GM19239 (cell line): ENCODE measurements around the gene EXOC2.
A peak's percentile ranks its signal among the peaks of the same experiment; 100 is the strongest.

Experiments
- DNase-seq: peaks from one replicate; pipeline ENCODE4 v3.0.0; 2011; ENCODE audit warnings: low spot score; ENCODE audit not compliant: insufficient read length
- FAIRE-seq: peaks from 2 replicates; lab custom pipeline; 2011; peaks lifted over from hg19 to GRCh38; lab: Jason Lieb, UNC

Gene EXOC2

DNA sequence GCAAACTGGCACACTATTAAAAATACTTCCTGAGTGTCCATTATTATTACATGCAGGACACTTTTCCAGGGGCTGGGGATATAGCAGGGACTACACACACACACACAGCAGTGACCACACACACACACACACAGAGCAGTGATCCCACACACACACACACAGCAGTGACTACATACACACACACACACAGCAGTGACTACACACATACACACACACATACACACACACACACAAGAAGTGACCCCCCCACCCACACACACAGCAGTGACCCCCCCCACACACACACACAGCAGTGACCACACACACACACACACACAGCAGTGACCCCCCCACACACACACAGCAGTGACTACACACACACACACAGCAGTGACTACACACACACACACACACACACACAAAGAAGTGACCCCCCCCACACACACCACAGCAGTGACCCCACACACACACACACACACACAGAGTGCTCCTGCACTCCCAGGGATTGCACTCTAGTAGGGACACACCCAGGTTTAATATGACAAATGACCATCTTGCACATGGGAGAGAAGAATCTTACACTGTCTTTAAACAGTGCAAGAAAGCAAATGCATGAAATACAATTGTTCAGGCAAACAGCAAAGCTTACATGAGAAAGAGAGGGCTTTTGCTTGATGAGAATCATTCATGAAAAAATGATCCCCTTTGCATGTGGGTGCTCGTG is 185.9 kb downstream of the EXOC2 start:
- FAIRE-seq, result peak; percentile 11
- no peak for DNase-seq

DNA sequence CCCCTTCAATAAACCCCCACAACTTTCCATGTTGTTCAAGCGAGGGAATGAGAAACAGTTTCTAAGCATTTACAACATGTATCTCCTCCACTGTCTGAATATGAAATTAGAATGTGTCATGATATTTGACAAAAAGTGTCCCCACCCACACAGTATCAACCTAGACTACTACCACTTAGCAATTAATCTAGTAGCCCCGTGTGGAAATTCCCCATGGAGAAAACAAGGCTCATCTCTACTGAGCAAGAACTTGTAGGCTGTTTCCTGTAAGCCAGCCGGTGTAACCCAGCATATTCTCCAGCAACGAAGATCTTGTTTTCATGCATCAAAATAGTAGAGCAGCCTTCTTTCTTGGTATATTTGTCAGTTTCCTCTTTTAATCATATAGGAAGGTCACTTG is 186.4 kb downstream of the EXOC2 start:
- DNase-seq, result no peak
- FAIRE-seq, result peak; percentile 28

DNA sequence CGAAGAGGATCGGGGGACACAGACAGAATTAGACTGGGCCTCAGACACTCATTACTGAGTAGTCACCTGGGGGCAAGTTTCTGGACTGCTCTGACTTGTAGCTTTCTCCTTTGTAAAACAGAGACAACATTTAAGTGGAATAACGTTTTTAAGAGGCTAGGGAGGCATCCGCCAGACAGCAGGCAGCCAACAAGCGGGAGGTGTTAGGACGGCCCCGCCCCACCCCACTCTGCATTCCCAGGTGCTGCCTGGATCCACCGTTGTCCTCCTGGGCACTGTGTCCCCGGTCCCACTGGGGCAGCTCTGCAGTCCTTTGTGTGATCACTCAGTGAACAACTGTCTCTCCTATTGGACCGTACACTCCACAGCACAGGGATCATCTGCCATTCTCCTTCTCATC is 187.6 kb downstream of the EXOC2 start:
- DNase-seq (no peak), FAIRE-seq (no peak)

DNA sequence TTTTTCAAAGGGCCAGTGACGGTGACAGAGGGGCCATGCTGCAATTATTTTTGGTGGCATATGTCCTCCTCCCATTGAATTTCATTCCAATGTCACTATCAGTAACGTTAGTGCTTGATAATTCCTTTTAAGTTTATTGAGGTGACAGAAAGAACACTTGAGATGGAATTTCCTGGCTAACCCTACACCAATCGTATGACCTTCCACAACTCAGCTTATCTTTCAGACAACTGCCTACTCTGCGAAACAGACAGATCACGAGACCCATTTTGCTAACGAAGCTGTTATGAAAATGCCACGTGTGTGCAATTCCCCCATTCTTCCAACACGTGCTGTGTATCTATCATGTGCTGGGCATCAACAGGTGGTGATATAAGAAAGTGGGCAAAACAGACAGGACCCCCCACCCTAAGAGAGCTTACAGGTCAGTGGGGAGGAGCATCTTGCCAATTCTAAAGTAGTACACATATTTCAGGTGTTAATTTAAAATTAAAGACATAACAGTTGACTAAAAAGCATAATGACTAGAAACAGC is 188.4 kb downstream of the EXOC2 start:
- DNase-seq (no peak), FAIRE-seq (no peak)

DNA sequence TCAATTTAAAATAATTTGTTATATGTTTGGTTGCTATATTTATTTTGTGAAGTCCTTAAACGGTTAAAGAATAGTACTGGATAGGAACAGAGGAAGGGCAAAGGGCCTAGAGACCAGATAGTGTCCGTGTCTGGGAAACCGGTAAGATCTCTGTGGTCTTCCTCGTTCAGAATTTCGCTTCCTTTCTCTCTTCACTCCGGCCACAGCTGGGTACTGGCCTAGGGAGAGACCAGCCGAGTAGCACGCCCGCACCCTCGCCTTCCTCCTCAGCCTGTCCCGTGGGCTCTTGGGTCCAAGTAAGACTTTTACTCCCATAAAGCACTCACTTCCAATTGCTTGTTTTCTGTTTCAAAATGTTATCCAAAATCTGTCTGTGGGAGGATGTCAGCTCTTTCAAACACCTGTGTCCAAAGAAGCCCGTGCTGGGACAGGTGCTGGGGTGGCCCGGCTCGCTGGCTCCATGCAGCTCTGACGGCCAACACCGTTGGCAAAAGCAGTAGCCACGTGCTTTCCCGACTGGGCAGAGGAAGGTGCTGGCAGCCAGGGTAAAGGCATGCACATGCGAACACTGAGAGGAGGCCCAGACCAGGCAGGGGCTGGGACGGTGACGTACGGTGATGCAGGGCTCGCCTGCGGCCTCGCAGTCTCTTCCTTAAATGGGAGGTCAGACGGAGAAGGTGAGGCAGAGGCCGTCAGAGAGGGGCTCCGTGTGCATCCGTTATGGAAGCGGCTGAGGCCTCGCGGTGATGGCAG is 189.2 kb downstream of the EXOC2 start:
- DNase-seq (no peak), FAIRE-seq (no peak)

DNA sequence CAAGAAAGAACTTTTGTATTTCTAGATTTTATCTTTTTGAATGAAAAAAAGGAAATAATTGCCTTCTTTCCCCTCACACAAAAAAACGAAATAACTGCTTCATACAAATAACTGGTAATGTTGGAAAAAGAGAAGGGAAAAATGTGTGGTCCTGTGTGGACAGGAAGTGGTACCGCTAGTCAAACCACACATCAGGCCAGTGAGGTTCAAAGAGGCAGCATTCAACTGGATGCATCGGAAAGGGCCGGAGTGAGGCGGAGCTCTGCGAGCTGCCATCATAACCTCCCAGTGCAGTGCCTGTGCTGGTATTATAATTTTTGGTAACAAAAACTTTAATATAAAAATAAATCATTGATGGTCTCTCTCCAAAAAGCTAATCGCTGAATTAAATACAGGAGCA is 190.2 kb downstream of the EXOC2 start:
- FAIRE-seq, result no peak
- DNase-seq, result no peak

DNA sequence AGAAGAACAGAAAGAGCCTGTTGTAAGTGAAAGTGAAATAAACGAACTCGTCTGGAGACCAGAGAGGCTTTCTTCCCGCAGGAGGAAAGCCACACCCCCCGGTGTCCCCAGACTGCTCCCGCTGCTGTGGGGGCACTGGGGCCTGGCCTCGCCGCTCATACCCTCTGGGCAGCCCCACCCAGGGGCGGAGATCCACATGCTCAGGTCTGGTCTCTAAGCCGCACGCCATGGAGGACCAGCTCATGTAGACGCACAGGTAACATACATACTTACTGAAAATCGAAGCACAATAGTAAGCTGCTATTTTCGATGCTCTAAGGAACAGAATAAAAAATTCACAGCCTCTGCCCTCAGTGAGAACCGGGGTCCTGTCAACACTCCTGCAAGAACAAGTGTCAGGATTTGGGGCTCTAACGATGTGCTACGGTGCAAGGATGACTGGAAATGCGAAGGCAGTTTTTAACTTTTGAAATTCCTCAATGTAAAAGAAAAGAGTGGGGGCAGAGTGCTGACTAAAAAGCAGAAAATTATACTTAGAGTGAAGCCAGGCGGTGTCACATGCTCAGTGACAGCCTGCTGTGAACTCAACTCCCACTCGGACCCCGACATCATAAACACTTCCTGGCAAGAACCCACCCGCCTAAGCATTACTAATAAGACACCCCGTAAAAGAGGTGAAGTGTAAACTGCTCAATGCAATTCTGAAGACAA is 190.9 kb downstream of the EXOC2 start:
- DNase-seq (peak; percentile 28), FAIRE-seq (peak; percentile 92)

DNA sequence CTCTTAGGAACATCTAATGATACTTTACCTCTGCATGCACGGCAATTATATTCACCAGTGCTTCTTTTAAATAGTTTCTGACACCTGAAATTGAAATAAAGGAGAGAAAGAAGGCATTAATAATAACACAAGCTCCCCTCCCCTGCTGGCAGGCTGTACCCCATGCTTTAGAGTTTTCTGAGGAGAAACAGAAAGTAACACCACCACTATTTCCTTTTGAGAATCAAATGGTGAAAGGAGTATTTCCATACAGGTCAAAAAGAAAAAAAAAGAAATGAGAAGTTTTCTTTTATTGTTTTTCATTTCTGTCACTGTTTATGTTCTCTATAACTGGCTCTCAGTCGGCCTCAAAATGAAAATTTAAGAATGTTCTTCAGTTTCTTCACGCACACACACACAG is 193.3 kb downstream of the EXOC2 start:
- FAIRE-seq, result peak; percentile 79

DNA sequence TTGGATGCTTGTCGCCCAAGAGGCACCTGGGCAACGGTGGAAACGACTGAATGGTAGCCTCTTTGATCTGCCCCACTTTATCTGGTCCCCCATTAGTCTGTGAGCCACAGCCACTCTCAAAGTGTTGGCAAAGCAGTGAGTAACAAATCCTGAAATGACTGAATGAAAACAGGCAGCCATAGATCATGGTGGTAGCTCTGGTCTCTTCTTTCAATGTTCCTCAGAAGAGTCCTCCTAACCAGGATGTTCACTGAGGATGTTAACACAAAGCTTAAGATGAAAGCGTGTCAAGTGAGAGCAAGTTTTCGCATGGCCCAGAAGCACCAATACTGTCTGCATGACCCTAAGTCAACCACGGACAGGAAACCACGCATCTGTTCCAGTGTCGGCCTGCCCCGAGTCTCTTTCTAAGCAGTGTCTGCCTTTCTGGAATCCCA is 194.1 kb downstream of the EXOC2 start:
- DNase-seq (peak; percentile 27), FAIRE-seq (peak; percentile 100)

More for the DNA sequence above, 193.3 kb downstream of the EXOC2 start:
- no peak for DNase-seq

DNA sequence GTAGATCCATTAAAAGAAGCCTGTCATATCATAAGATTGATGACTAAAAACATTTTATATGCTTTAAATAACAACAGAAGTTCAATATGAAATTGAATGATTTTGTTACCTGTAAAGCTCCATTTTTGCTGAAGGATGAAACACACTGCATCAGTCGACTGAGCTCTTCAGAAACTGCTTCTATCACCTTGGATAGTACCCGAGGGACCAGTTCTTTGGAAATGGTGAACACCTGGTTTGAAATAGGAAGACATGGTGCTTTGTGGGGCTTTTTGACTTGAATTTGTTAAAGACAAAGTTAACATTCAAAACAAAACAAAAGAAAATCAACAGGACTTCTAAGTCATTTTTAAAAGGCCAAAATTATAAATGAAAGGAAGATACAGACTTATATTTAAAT is 195.7 kb downstream of the EXOC2 start:
- DNase-seq, result no peak
- peak; percentile 74 for FAIRE-seq

DNA sequence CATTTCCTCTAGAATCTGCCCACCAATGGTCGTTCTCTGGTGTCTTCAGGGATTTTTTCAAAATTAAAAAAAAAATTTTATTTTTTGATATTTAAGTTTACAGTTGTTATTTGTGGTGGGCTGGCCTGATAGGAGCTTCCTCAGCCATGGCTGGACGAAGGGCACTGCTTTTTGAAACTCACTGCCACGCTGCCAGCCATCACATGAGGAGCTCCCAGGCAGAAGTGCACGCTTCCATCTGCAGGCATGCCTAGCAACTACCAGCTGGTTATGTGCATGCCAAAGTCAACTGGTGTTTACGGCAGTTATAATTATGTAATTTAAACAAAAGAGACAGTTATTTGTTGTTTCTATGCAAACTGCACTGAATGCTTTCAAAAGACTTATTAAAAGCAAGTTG is 196.3 kb downstream of the EXOC2 start:
- DNase-seq, result no peak
- no peak for FAIRE-seq

DNA sequence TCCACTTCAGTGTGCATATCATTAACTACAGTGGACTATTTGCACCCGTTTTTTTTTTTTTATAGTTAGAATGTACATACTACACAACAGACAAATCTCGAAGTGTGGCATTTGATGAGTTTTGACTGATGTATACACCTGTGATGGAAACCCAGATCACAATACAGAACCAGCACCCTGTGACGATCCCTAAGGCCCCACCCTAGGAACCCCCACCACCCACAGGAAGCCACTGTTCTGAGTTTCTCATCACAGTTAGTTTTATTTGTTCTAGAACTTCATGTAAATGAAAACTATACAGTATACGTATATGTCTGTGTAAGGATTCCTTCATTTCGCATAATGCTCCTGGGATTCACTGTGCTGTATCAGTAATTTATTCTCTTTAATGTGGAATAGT is 198.5 kb downstream of the EXOC2 start:
- FAIRE-seq (no peak), DNase-seq (no peak)

DNA sequence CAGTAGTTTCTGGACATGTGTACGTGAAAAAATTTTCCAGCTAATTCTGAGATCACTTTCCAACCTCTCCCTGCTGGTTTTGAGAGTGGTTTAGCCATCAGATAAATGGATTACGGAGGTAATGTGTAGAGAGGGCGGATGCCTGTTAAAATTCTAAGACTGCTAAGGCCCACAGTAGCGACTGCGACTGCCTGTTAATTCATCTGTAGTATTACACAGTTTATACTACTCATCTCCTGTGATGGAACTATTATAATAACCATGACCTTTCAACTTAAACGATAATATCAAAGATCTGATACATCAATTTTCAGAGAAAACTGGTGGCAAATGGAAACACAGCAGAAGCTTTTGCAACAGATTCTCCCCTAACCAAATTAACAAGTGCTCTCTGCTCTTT is 199.1 kb downstream of the EXOC2 start:
- FAIRE-seq (no peak), DNase-seq (no peak)

DNA sequence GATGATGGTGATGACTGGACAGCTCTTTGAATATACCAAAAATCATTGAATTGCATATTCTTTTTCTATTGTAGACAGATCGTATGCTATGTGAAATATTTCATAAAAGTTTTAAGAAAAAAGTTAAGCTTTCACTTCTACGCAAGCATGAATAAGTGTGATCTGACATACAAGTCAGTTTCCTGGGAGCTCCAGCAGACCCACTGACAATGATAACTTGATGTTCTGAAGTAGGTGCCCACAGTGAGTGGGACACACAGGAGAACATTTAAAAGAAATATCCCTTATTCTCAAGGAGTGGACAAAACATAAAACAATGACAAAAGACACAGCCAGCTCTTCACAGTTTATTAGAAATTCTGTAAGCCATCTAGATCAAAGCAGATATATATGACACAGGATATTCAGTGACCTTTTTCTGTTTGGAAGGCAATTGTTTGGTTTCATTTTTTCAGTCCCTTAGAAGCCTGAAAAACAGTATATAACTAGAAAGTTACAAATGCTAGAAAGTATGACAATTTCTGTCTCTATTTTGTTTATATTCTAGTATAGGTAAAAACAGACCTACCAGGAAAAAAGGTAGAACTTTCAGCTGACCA is 200.0 kb downstream of the EXOC2 start:
- FAIRE-seq, result no peak
- no peak for DNase-seq

DNA sequence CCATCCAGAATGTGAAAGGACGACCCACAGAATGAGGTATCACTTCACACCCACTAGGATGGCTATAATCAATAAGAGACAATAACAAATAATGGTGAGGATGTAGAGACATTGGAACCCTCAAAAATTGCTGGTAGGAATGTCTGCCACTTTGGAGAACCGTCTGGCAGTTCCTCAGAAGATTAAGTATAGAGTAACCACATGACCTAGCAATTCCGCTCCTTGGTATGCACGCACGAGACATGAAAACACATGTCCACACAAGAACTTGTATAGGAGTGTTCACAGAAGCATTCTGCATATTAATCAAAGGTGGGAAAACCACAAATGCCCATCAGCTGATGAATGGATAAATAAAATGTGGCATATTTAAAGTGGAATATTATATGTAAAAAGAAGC is 200.8 kb downstream of the EXOC2 start:
- no peak for FAIRE-seq
- DNase-seq, result no peak

DNA sequence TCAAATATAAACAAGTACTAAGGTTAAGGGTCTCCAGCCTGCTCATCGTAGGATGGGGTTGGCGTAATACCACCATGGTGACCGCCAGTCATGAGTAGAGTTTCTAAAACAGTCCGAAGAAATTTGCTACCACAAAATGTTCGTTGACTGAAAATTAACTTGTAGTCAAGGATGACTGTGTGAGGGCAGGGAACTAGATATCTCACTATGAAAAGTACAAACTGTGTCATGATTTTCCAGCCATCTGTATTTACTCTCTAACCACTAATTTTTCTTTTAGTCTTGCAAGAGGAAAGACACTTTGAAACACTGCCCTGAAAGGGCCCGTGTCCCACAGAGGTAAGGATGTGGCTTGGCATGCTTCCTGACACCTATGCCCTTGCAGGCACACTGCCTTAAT is 201.7 kb downstream of the EXOC2 start:
- DNase-seq (no peak), FAIRE-seq (peak; percentile 73)

DNA sequence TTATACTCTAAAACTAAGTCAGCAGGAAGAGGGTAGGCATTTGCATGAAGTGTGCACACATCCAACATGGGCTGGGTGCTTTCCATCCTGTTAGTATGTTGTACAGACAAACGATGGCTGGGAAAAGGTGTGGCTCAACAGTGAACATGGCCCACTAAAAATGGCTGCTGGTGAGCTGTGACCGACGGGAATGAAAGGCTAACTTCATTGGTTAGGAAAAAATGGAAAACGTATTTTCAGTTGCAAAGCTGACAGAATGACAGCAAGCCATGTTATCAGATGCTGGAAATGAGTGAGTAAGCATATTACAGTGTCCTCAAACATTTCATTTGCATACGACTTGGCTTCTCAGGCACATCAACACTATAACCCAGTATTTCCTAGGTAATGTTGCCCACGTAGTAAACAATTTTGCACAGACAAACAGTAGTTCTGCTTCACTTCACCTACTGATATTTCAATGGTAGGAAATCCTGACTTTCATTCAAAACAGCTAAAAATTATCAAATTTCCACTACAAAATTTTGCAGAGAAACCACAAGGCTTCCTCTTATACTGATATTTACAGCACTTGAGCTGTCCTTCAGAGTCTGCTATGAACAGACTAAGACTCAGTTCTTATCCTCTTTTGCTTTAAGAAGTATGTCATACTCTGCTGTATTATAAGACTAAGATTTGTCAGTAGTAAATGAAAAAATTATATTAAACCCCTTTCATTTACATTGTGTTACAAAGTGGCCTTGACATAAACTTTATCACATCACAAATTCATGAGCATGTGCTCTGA is 202.5 kb downstream of the EXOC2 start:
- DNase-seq (no peak), FAIRE-seq (peak; percentile 91)

DNA sequence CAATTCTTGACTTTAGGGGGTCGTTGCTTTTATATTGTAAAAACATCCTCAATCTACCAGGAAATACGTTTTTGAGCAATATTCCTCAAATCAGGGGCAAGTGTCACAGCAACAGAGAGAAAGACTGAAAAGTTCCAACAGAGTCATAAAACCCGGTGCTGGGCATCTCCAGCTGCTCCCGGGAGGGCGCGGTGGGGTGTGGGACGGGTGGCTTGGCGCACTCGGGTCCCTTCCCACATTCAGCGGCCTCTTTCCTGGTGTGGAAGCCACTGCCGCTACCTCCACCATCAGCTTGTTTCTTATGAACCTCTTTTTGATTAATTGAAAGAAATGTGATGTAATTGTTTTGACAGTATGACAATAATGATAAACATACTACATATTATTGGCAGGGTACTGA is 203.2 kb downstream of the EXOC2 start:
- no peak for FAIRE-seq
- no peak for DNase-seq

DNA sequence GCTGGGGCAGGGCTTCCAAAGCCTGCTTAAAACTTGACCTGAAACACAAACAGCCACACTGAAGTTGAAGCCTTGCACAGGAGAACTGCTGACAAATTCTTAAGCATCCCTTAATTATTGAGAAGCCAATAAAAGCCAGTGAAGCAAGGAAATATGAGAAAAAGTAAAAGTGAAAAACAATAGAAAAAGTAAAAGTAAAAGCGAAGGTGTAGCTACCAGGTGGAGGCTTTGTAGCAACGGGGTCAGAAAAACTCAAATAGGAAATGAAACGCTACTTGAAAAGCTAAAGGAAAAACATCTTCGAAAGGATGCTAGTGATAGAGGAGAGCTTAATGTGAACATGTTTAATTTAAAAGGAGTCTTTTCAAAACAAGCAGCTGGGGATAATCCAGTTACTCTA is 203.9 kb downstream of the EXOC2 start:
- DNase-seq, result no peak
- peak; percentile 84 for FAIRE-seq

DNA sequence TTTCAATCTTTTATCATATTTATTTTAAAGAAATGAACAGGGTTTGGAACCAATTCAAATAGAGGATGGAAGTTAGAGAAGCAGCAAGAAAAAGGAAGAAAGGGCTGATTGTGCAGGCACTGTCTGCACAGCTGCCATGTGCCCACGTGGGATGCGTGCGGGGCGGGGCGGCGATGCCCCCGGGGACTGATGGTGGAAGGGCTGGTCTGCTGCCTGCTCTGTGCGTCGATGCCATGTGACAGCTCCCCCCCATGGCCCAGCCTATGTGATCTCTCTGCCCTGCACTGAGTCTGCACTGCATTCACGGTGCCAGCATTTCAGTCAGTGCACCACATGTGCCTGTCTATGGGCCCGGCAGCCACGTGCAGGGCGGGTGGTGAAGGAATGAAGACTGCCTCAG is 205.0 kb downstream of the EXOC2 start:
- FAIRE-seq, result no peak
- no peak for DNase-seq
